GM12892 (cell line): Measurements from ENCODE around the gene TINAGL1.
"Not testable (repeated sequence)": the region's sequence is repeated elsewhere in the genome, so short reads cannot be mapped to it uniquely, and the experiment has no call there.

ENCODE experiments used
- DNase-seq: peaks from one replicate; pipeline ENCODE4 v3.0.0; 2011; ENCODE audit not compliant: insufficient read length
- FAIRE-seq: peaks from 2 replicates; lab custom pipeline; 2011; peaks lifted over from hg19 to GRCh38; lab: Jason Lieb, UNC
- POLR2A ChIP-seq: IDR thresholded peaks from 2 replicates; pipeline ENCODE4 v1.6.1; 2011; ENCODE audit warnings: low read depth, low read length, control low read depth
- POLR2AphosphoS5 ChIP-seq: IDR thresholded peaks from 2 replicates; pipeline ENCODE4 v1.6.1; 2011; ENCODE audit warnings: low read depth, low read length, control low read depth
- TAF1 ChIP-seq: IDR thresholded peaks from 2 replicates; pipeline ENCODE4 v1.6.1; 2011; ENCODE audit warnings: low read depth, mild to moderate bottlenecking, control low read depth, low read length, borderline replicate concordance

The TINAGL1 gene

DNA sequence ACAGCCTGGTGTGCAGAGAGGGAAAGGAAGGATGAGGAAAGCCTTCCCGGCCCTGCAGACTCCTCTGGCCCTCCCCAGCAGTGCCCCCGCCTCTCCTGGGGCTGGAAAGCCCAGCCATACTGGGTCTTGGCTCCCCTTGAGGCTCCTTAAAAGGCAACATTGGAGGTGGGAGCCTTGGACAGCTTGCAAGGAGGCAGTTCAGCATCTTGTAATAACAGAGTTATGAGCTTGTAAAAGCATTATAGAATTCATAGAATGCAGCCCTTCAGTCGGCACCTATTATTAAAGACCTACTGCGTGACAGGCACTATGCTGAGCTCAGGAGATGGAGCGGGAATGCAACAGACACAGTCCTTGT is 4.2 kb downstream of the TINAGL1 start:
- DNase-seq = no peak
- TF ChIP-seq POLR2AphosphoS5 = no peak
- no peak for TF ChIP-seq TAF1
- no peak for TF ChIP-seq POLR2A

DNA sequence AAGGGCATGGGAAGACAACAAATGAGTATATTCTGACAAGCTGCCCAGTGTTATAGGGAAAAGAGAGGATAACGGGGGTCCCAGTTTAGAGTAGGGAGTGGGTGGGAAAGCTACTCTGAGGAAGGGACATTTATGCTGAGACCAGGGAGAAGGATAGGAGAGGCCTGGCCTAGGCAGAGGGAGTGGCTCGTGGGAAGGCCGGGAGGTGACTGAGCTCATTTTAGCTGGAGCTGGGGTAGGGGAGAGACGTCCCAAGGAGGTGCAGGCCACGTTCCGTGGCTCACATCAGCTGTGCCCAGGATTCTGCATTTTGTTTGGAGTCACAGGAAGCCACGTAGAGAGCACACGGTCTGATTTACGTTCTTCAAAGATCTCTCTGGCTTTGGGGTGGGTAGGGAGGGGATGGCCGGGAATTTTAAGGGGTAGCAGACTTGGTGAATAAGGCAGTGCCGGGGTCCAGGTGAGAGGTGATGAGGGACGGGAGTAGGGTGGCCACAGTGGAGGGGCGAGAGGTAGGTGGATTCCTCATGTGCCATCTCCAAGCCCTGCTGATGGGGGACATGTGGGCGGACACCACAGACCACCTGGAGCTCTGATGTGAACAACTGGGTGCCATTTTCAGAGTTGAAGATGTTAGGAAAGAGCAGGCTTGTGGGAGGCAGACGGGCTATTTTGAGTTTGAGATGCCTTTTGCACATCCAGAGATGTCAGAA is 4.7 kb downstream of the TINAGL1 start:
- FAIRE-seq (no peak), DNase-seq (no peak)
- TF ChIP-seq TAF1 (no peak), POLR2A (no peak), POLR2AphosphoS5 (no peak)

More for the DNA sequence above, 4.2 kb downstream of the TINAGL1 start:
- FAIRE-seq = no peak

DNA sequence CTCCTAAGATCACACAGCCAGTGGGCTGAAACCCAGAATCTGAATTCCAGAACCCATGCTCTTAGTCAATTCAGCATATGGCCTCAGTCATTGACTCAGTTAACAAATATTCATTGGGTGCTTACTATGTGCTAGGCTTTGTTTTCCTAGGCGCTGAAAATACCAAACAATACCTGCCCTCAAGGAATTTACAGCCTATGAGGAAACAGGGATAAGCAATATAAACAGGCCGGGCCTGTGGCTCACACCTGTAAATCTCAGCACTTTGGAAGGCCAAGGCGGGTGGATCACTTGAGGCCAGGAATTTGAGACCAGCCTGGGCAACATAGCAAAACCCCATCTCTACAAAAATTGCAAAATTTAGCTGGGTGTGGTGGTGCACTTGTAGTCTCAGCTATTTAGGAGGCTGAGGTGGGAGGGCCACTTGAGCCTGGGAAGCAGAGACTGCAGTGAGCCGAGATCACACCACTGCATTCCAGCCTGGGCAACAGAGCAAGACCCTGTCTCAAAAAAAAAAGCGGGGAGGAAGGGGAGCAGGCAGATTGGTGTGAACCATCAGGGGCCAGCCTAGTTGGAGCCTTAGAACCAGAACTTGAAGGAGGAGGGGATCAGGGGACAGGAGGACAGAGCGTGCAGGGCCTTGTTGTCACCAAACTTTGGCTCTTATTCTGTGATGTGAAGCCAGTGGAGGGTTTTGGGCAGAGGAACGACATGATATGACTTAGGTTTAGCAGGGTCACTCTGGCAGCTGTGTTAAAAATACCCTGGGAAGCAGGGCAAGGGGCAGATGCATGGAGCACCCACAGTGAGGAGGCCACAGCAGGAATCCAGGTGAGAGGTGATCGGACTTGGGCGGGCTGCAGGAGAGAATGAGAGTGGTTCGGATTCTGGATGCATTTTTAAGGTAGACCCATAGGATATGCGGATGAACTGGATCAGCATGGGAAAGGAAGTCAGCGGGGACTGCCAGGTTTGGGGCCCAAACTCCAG is 5.8 kb downstream of the TINAGL1 start:
- FAIRE-seq (no peak), DNase-seq (no peak)
- TF ChIP-seq TAF1 (no peak), POLR2A (no peak), POLR2AphosphoS5 (no peak)

DNA sequence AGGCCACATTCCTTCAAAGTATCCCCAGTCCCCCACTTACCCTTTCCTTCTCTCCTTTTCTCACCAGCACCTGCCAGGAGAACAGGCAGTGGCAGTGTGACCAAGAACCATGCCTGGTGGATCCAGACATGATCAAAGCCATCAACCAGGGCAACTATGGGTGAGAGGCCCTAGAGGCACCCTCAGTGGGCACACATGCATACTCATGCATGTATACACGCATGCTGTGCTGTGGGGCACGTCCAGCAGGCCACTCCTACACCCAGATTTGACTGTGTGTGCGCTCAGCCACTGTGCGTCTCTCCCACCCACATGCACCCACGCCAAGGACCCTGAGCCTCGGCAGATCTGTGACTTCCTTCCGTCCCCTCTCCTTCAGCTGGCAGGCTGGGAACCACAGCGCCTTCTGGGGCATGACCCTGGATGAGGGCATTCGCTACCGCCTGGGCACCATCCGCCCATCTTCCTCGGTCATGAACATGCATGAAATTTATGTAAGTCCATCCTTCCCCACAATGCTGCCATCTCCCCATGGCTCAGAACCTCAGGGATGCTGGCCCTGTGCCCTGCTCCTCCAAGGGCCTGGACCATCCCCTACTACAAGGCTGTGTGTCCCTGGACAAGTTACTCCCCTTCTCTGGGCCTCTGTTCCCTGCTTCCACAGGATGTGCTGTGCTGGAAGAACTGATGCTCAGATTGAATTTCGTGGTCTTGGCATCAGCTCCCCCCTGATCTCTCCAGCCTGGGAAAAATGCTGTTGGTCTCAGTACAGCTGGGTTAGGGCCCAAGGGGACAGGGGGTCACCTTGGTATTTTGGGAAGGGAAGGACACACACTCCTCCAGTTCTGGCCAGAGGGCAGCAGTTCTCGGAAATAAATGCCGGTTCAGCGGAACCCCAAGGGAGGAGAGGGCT is 7.0 kb downstream of the TINAGL1 start:
- DNase-seq (no peak), FAIRE-seq (no peak)
- TF ChIP-seq TAF1 = no peak
- no peak for TF ChIP-seq POLR2A
- no peak for TF ChIP-seq POLR2AphosphoS5

DNA sequence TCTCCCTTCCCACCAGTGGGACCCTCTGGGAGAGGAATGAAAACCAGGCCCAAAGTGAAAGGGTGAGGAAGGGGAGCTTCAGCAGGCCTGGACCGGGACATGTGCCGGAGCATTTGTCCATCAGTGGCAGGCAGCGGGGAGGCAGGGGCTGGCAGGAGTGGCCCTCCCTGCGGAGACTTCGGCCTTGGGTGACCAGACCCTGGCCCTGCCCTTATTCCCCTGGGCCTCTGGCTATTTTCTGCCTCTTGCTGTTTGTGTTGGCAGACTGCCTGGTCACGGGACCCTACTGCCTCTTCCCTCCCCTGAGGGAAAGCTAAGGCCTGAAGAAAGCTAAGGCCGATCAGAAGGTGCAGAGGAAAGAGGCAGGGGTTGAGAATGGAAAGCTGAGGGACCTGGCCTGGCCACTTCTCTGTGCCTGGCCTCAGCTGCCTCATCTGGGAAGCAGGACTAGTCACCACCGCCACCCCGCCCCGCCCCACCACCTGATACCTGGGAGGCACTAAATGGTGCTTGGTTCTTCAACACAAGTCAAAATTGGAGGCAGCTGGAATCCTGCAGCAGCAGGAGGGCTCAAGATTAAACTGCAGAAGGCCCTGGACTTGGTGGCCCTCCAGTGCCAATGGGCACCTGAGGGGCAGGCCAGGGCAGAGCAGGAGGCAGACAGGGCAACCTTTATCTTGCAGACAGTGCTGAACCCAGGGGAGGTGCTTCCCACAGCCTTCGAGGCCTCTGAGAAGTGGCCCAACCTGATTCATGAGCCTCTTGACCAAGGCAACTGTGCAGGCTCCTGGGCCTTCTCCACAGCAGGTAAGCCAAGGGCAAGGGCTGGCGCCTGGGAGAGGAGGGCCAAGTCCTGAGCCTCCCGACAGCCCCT is 7.9 kb downstream of the TINAGL1 start:
- DNase-seq = no peak
- TF ChIP-seq POLR2A = no peak
- no peak for TF ChIP-seq POLR2AphosphoS5
- TF ChIP-seq TAF1 = no peak

DNA sequence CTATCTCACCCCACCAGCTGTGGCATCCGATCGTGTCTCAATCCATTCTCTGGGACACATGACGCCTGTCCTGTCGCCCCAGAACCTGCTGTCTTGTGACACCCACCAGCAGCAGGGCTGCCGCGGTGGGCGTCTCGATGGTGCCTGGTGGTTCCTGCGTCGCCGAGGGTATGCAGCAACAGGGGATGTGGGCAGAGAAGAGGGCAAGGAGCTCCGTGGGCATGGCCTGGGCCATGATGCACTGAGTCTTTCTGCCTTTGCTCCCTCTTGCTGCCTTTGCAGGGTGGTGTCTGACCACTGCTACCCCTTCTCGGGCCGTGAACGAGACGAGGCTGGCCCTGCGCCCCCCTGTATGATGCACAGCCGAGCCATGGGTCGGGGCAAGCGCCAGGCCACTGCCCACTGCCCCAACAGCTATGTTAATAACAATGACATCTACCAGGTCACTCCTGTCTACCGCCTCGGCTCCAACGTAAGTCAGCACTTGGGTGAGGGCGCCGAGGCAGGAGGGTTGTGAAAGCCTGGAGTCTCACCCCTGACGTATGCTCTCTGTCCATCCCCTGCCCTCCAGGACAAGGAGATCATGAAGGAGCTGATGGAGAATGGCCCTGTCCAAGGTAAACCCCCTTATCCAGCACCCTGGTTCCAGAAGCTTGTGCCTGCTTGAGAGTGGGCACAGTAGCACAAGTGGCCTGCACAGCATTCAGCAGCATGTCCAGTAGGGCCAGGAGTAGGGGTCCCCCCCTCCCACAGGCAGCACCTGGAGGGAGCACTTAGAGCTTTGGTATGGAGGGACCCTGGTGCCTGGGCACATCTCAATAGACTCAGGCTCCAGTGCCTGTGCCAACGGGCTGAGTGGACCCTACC is 8.8 kb downstream of the TINAGL1 start:
- FAIRE-seq = no peak
- no peak for TF ChIP-seq TAF1
- TF ChIP-seq POLR2AphosphoS5 = no peak
- no peak for TF ChIP-seq POLR2A
- DNase-seq = no peak

More for the DNA sequence above, 7.9 kb downstream of the TINAGL1 start:
- no peak for FAIRE-seq

DNA sequence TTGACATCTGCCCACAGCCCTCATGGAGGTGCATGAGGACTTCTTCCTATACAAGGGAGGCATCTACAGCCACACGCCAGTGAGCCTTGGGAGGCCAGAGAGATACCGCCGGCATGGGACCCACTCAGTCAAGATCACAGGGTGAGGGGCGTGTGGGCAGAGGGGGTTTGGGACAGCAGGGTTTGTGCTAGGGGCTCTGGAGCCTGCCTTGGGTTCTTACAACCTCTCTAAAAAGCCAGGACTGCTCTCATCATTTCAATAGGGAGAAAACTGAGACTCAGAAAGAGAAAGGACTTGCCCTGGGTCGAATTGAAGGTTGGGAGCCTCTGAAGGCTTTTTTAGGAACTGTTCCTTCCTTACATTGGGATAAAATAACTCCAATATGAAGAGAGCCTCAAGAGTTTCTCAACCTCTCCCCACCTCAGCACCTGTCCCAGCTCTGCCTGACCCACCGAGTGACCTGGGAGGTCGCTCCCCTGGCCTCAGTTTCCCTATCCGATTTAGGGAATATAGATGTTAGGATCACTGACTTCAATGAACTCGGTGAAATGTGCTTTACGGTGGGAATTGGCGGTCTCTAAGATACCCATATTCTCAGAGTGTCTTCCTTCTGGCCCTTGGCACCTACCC is 9.5 kb downstream of the TINAGL1 start:
- no peak for TF ChIP-seq POLR2AphosphoS5
- no peak for TF ChIP-seq POLR2A
- TF ChIP-seq TAF1 = no peak
- no peak for FAIRE-seq
- no peak for DNase-seq

DNA sequence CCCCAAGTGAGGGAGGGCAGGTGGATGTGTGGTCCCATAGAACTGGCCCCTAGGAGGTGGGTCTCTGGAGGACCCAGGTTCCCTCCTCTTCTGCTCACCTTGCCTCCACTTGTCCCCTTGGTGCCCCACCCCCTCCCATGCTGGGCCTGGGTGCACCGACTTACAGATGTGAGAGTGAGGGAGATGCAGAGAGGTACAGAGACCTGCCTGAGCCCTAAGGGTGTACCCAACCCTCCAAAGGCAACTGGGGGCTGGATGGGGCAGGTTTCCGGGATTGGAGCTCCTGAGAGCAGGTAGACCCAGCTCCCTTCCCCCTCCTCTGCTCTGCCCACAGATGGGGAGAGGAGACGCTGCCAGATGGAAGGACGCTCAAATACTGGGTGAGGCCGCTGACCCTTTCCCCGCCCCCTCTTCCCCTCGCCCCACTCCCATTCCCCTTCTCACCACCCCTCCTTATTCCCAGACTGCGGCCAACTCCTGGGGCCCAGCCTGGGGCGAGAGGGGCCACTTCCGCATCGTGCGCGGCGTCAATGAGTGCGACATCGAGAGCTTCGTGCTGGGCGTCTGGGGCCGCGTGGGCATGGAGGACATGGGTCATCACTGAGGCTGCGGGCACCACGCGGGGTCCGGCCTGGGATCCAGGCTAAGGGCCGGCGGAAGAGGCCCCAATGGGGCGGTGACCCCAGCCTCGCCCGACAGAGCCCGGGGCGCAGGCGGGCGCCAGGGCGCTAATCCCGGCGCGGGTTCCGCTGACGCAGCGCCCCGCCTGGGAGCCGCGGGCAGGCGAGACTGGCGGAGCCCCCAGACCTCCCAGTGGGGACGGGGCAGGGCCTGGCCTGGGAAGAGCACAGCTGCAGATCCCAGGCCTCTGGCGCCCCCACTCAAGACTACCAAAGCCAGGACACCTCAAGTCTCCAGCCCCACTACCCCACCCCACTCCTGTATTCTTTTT is 10.3 kb downstream of the TINAGL1 start:
- TF ChIP-seq POLR2A (no peak), POLR2AphosphoS5 (no peak), TAF1 (no peak)
- DNase-seq (no peak), FAIRE-seq (no peak)

DNA sequence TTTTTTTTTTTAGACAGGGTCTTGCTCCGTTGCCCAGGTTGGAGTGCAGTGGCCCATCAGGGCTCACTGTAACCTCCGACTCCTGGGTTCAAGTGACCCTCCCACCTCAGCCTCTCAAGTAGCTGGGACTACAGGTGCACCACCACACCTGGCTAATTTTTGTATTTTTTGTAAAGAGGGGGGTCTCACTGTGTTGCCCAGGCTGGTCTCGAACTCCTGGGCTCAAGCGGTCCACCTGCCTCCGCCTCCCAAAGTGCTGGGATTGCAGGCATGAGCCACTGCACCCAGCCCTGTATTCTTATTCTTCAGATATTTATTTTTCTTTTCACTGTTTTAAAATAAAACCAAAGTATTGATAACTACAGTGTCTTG is 11.0 kb downstream of the TINAGL1 start:
- not testable (repeated sequence) for FAIRE-seq, DNase-seq
